H1 (cell line): Measurements from ENCODE around the gene RBP3. TPM values are rescaled to one million over a fixed set of nuclear protein-coding genes. Genes with fewer than 3 reads are reported as not detected.

ENCODE experiments used
- BACH1 ChIP-seq: IDR thresholded peaks from 2 replicates; pipeline ENCODE4 v1.6.1; 2012; ENCODE audit warnings: low read length, improper control_type of control experiment
- RNF2 ChIP-seq: fragments of 200-900, 300-1000 bp; sonication (generic); IDR thresholded peaks from 2 replicates; pipeline ENCODE4 v1.7.1; 2016; ENCODE audit warnings: borderline replicate concordance, low read depth, mild to moderate bottlenecking, antibody characterized with exemption, low read length; ENCODE audit not compliant: poor library complexity, severe bottlenecking; ENCODE audit errors: missing control alignments
- polyA plus RNA-seq, 7 experiments: library from polyadenylated mRNA; depleted of rRNA in 3 of 7; stranded (reverse) in 5 of 7; unstranded in 2 of 7; fragments of >200 nt in 5 of 7; fragments of 200-250 nt in 2 of 7; gene quantifications; 1 replicate in 5 of 7; 2 replicates in 1 of 7; 4 replicates in 1 of 7; pipeline versions ENCODE4 v1.2.1 to v1.2.3, GENCODE V29; 2011 to 2013; ENCODE audit warnings: missing spikeins in 2 of 7, mixed read lengths in 2 of 7
- total RNA-seq: library from RNA; stranded (reverse); fragmentation: NEBNext Ultra II Directional; extraction: Animal tissue kit (Norgen Biotek cat#: 25700); gene quantifications from 2 replicates; pipeline ENCODE4 v1.2.1, GENCODE V29; 2021

Gene RBP3
- total and polyA plus RNA-seq, 2 of the 8 experiments (the other 6 are each of a cell fraction or from before 2014, with no cell fraction given): not detected

- TF ChIP-seq BACH1 (no peak), RNF2 (no peak)
Observed at GRCh38 chr10:47312663-47312995, 35.5 kb upstream of the RBP3 start (continued).
